ENCODE results near the gene F2RL1.

DNA sequence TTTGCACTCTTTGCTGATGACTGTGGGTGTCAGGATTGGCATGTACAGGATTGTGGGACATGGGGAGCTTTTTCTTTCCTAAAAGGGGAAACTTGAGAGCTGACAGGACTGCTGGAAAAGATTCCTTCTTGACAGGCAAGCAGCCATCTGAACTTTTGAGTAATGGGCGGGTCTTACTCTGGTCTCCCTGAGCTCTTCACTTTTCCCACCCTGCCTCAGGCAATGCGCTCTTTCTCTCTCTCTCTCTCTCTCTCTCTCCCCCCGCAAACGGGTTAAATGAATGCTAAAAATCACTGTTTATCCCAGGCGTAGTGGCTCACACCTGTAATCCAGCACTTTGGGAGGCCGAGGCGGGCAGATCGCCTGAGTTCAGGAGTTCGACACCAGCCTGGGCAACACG is 37.1 kb upstream of the F2RL1 start:
- TF ChIP-seq, protein P1, sequence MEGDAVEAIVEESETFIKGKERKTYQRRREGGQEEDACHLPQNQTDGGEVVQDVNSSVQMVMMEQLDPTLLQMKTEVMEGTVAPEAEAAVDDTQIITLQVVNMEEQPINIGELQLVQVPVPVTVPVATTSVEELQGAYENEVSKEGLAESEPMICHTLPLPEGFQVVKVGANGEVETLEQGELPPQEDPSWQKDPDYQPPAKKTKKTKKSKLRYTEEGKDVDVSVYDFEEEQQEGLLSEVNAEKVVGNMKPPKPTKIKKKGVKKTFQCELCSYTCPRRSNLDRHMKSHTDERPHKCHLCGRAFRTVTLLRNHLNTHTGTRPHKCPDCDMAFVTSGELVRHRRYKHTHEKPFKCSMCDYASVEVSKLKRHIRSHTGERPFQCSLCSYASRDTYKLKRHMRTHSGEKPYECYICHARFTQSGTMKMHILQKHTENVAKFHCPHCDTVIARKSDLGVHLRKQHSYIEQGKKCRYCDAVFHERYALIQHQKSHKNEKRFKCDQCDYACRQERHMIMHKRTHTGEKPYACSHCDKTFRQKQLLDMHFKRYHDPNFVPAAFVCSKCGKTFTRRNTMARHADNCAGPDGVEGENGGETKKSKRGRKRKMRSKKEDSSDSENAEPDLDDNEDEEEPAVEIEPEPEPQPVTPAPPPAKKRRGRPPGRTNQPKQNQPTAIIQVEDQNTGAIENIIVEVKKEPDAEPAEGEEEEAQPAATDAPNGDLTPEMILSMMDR (conservative IDR thresholded peaks at IDR 0.05; ENCODE audit: low read depth, low read length): no peak
- no peak for TF ChIP-seq EZH2 (IDR thresholded peaks at IDR 0.05; ENCODE audit: borderline replicate concordance, low read depth, low read length, poor library complexity, severe bottlenecking)

Data from A673 (cell line).